DOHH2 (cell line): ENCODE results near the gene CCNI.
A peak's percentile ranks its signal among the peaks of the same experiment; 100 is the strongest.
"Not testable (repeated sequence)": the region's sequence is repeated elsewhere in the genome, so short reads cannot be mapped to it uniquely, and the experiment has no call there.

Experiments
- H3F3A ChIP-seq: fragments of 200-600 bp; sonication (generic), shearing (Covaris generic); 2 replicates; pipeline ENCODE4 v1.6.0; 2016; ENCODE audit warnings: antibody characterized with exemption, mild to moderate bottlenecking; ENCODE audit not compliant: control insufficient read depth, insufficient read depth
- H3K27ac ChIP-seq: fragments of 200-600 bp; sonication (generic); 2 replicates; pipeline ENCODE4 v1.5.1; 2014; ENCODE audit warnings: low read depth, mild to moderate bottlenecking, low read length, moderate library complexity
- H3K27me3 ChIP-seq: fragments of 200-600 bp; sonication (generic); 2 replicates; pipeline ENCODE4 v1.6.1; 2014; ENCODE audit warnings: mild to moderate bottlenecking, low read length, mixed read lengths; ENCODE audit not compliant: control insufficient read depth
- H3K36me3 ChIP-seq: fragments of 200-600 bp; sonication (generic); 2 replicates; pipeline ENCODE4 v1.6.1; 2014; ENCODE audit warnings: mild to moderate bottlenecking, low read length, moderate library complexity, mixed read lengths; ENCODE audit not compliant: control insufficient read depth
- H3K4me1 ChIP-seq: fragments of 200-600 bp; sonication (generic); 2 replicates; pipeline ENCODE4 v1.6.1; 2014; ENCODE audit warnings: mild to moderate bottlenecking, low read length, mixed read lengths; ENCODE audit not compliant: control insufficient read depth
- H3K4me2 ChIP-seq: fragments of 200-600 bp; sonication (generic); 2 replicates; pipeline ENCODE4 v1.6.0; 2014; ENCODE audit warnings: mild to moderate bottlenecking, low read length, moderate library complexity
- H3K4me3 ChIP-seq: fragments of 200-600 bp; sonication (generic); 2 replicates; pipeline ENCODE4 v1.5.1; 2014; ENCODE audit warnings: mild to moderate bottlenecking, low read length, mixed read lengths
- H3K79me2 ChIP-seq: fragments of 200-600 bp; sonication (generic); 2 replicates; pipeline ENCODE4 v1.6.1; 2014; ENCODE audit warnings: mild to moderate bottlenecking, low read length, mixed read lengths; ENCODE audit not compliant: control insufficient read depth
- H3K9me2 ChIP-seq: fragments of 200-600 bp; sonication (generic); replicated peaks from 2 replicates; pipeline ENCODE4 v1.6.1; 2014; ENCODE audit warnings: mild to moderate bottlenecking, low read length, mixed read lengths; ENCODE audit not compliant: control insufficient read depth
- H3K9me3 ChIP-seq: fragments of 200-600 bp; sonication (generic); 2 replicates; pipeline ENCODE4 v1.6.1; 2014; ENCODE audit warnings: antibody characterized with exemption, low read length, mixed read lengths; ENCODE audit not compliant: control insufficient read depth, insufficient read depth
- H4K20me1 ChIP-seq: fragments of 200-600 bp; sonication (generic); 2 replicates; pipeline ENCODE4 v1.6.0; 2014; ENCODE audit warnings: low read depth, mild to moderate bottlenecking, antibody characterized with exemption, low read length, moderate library complexity; ENCODE audit not compliant: control insufficient read depth, insufficient read depth
- CTCF ChIP-seq: fragments of 200-600 bp; sonication (generic); IDR thresholded peaks from one replicate; pipeline ENCODE4 v1.5.1; 2014; ENCODE audit warnings: antibody characterized with exemption, mild to moderate bottlenecking, low read depth, low read length; ENCODE audit not compliant: poor library complexity, severe bottlenecking
- EZH2phosphoT487 ChIP-seq: fragments of 200-600 bp; sonication (generic); IDR thresholded peaks from 2 replicates; pipeline ENCODE4 v1.6.1; 2017; ENCODE audit warnings: borderline replicate concordance, mild to moderate bottlenecking, antibody characterized with exemption, low read length, moderate library complexity, mixed read lengths

The CCNI gene

GRCh38 chr4:77072195-77072753 lies 3.5 kb downstream of the CCNI start:
- Histone ChIP-seq H3F3A (peaks cover 5% of the 10 kb centered on the region; the same call in 1 of the 2 replicates), H4K20me1 (peaks cover 42% of the 10 kb centered on the region), H3K4me3 (peak overlapping the region; percentile 94), H3K27ac (no peak overlapping the region), H3K36me3 (peaks cover 62% of the 10 kb centered on the region), H3K4me2 (peak overlapping the region; percentile 90), H3K79me2 (peaks cover 94% of the 10 kb centered on the region), H3K27me3 (no peaks in the 10 kb centered on the region), H3K9me3 (no peaks in the 10 kb centered on the region), H3K4me1 (peaks cover 44% of the 10 kb centered on the region), H3K9me2 (no peaks in the 10 kb centered on the region)
- no peak for TF ChIP-seq EZH2phosphoT487
- TF ChIP-seq CTCF, result no peak

DNA sequence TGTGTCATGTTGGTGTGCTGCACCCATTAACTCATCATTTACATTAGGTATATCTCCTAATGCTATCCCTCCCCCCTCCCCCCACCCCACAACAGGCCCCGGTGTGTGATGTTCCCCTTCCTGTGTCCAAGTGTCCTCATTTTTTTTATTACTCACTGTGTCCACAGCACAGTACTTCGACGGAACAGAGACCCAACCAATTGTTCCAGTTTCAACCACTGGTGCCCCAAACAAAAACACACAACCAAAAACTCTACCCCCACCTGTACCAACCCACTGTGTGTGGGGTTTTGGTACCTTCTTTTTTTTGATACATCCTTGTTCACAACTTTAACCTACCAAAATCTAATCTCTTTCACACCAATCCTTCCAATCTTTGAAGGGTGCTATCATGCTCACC lies 6.3 kb downstream of the CCNI start:
- not testable (repeated sequence) for H3K27me3 ChIP-seq
- H4K20me1 ChIP-seq, result peaks cover 39% of the 10 kb centered on the region

GRCh38 chr4:77065382-77065781 lies 10.4 kb downstream of the CCNI start:
- peaks cover 80% of the 10 kb centered on the region for H3K36me3 ChIP-seq
- peaks cover 93% of the 10 kb centered on the region for H3K79me2 ChIP-seq
- peaks cover 28% of the 10 kb centered on the region for H3K4me1 ChIP-seq

More for the DNA sequence above, 6.3 kb downstream of the CCNI start:
- H3K9me2 ChIP-seq, H3K4me2 ChIP-seq, H3F3A ChIP-seq, H3K27ac ChIP-seq, H3K9me3 ChIP-seq, H3K4me3 ChIP-seq: not testable (repeated sequence)
- peaks cover 45% of the 10 kb centered on the region for H3K4me1 ChIP-seq
- H3K36me3 ChIP-seq, result peaks cover 80% of the 10 kb centered on the region
- peaks cover 100% of the 10 kb centered on the region for H3K79me2 ChIP-seq

More at GRCh38 chr4:77065382-77065781, 10.4 kb downstream of the CCNI start:
- Histone ChIP-seq H3F3A (peaks cover 5% of the 10 kb centered on the region; the same call in 1 of the 2 replicates), H3K27ac (no peak overlapping the region), H4K20me1 (peaks cover 14% of the 10 kb centered on the region; the same call in 1 of the 2 replicates), H3K9me3 (no peaks in the 10 kb centered on the region), H3K27me3 (no peaks in the 10 kb centered on the region), H3K9me2 (no peaks in the 10 kb centered on the region), H3K4me3 (no peak overlapping the region), H3K4me2 (no peak overlapping the region)
- TF ChIP-seq EZH2phosphoT487, result no peak
- no peak for TF ChIP-seq CTCF
